Vagina (tissue), 2 donors: ENCODE data around the gene AXIN1. TPM values are rescaled to one million over a fixed set of nuclear protein-coding genes. Genes with fewer than 3 reads are reported as not detected.
A peak's percentile ranks its signal among the peaks of the same experiment; 100 is the strongest.

Source experiments
- DNase-seq, 2 donors: peaks; one replicate each; pipeline ENCODE4 v3.0.0-alpha.2; 2017; ENCODE audit errors: extremely low spot score in 2 of 2
- H3K27ac ChIP-seq: fragments of 200-600 bp; sonication (generic); one replicate; pipeline ENCODE4 v1.5.1; 2019
- H3K27me3 ChIP-seq: fragments of 200-600 bp; sonication (generic); one replicate; pipeline ENCODE4 v1.5.1; 2019
- H3K36me3 ChIP-seq, 2 donors: fragments of 200-600 bp; sonication (generic); one replicate each; pipeline ENCODE4 v1.5.1; 2017 to 2019
- H3K4me1 ChIP-seq: fragments of 200-600 bp; sonication (generic); one replicate; pipeline ENCODE4 v1.5.1; 2019
- H3K4me3 ChIP-seq, 2 donors: fragments of 200-600 bp; sonication (generic); 1 replicate in 1 of 2; 2 replicates in 1 of 2; pipeline ENCODE4 v1.5.1; 2016 to 2019
- H3K9me3 ChIP-seq: fragments of 200-600 bp; sonication (generic); one replicate; pipeline ENCODE4 v1.5.1; 2019
- CTCF ChIP-seq, 3 experiments: fragments of 450-650 bp in 2 of 3; fragments of 200-600 bp in 1 of 3; sonication (generic) in 1 of 3; IDR thresholded peaks; one replicate each; pipeline ENCODE4 v1.5.1; 2017 to 2019; ENCODE audit warnings: antibody characterized with exemption in 3 of 3, mild to moderate bottlenecking in 2 of 3, moderate library complexity in 2 of 3
- POLR2A ChIP-seq, 2 donors: fragments of 450-650 bp; IDR thresholded peaks; one replicate each; pipeline ENCODE4 v1.6.1; 2017; ENCODE audit warnings: antibody characterized with exemption in 2 of 2, mild to moderate bottlenecking in 2 of 2, moderate library complexity in 2 of 2
- POLR2AphosphoS5 ChIP-seq, 2 donors: sonication (generic); formaldehyde crosslinking; IDR thresholded peaks; one replicate each; pipeline ENCODE4 v1.9.0; 2017; ENCODE audit warnings: antibody characterized with exemption in 2 of 2, mild to moderate bottlenecking in 2 of 2, low read depth in 1 of 2; ENCODE audit not compliant: insufficient read depth in 1 of 2
- intact Hi-C: fragments of 100-400 bp; cut with DNase I; formaldehyde crosslinking; loops from one replicate; pipeline ENCODE4 v1.15.1; 2023
- total RNA-seq: library from RNA; depleted of rRNA; stranded (reverse); fragments of >200 nt; gene quantifications from one replicate; pipeline ENCODE4 v1.2.3, GENCODE V29; 2016

AXIN1 gene
- total RNA-seq, 1 donor from 2014 or later: 16.9 TPM

- TF ChIP-seq POLR2AphosphoS5 (IDR thresholded peaks at IDR 0.05; ENCODE audit: insufficient read depth in 1 of 2, low read depth in 1 of 2) (no peak), POLR2A (IDR thresholded peaks at IDR 0.05) (no peak), CTCF (IDR thresholded peaks at IDR 0.05) (no peak)
- no peaks in the 10 kb centered on the region for H3K36me3 ChIP-seq
- H3K4me1 ChIP-seq: peaks cover 27% of the 10 kb centered on the region
- DNase-seq: no peak
- H3K4me3 ChIP-seq: no peak overlapping the region
- H3K9me3 ChIP-seq: no peaks in the 10 kb centered on the region
- H3K27ac ChIP-seq: no peak overlapping the region
- H3K27me3 ChIP-seq: no peaks in the 10 kb centered on the region
- intact Hi-C loops: no loop called here
These were observed 2.5 kb upstream of the AXIN1 start for GRCh38 chr16:354971-355461.

GRCh38 chr16:354291-354881 is 1.9 kb upstream of the AXIN1 start:
- H3K27ac ChIP-seq: no peak overlapping the region
- no peaks in the 10 kb centered on the region for H3K9me3 ChIP-seq
- no peaks in the 10 kb centered on the region for H3K27me3 ChIP-seq
- peaks cover 27% of the 10 kb centered on the region for H3K4me1 ChIP-seq
- TF ChIP-seq POLR2A (IDR thresholded peaks at IDR 0.05) (no peak), CTCF (IDR thresholded peaks at IDR 0.05) (no peak), POLR2AphosphoS5 (IDR thresholded peaks at IDR 0.05; ENCODE audit: insufficient read depth in 1 of 2, low read depth in 1 of 2) (no peak)
- H3K4me3 ChIP-seq: no peak overlapping the region
- H3K36me3 ChIP-seq: no peaks in the 10 kb centered on the region
- intact Hi-C loops: no loop called here
- DNase-seq: no peak

- Histone ChIP-seq H3K27ac (peak overlapping the region; percentile 76), H3K9me3 (no peaks in the 10 kb centered on the region), H3K4me3 (peak overlapping the region; percentile 47 to 73), H3K36me3 (no peaks in the 10 kb centered on the region), H3K4me1 (peaks cover 27% of the 10 kb centered on the region), H3K27me3 (no peaks in the 10 kb centered on the region)
- DNase-seq: no peak
- intact Hi-C loops: loop anchor here (2.0 kb wide), 1 partner anchor 119 kb away; the partner anchor contains the start of gene FAM234A
- TF ChIP-seq POLR2AphosphoS5 (IDR thresholded peaks at IDR 0.05; ENCODE audit: insufficient read depth in 1 of 2, low read depth in 1 of 2): peak in 1 of 2 donors; percentile 63
- TF ChIP-seq POLR2A (IDR thresholded peaks at IDR 0.05): no peak
- no peak for TF ChIP-seq CTCF (IDR thresholded peaks at IDR 0.05)
These were observed 1.1 kb upstream of the AXIN1 start for GRCh38 chr16:353404-354290.

GRCh38 chr16:351804-352520 is 561 bp downstream of the AXIN1 start:
- H3K27ac ChIP-seq: peak overlapping the region; percentile 72
- no peaks in the 10 kb centered on the region for H3K36me3 ChIP-seq
- intact Hi-C loops: loop anchor here (2.0 kb wide), 1 partner anchor 117 kb away; the partner anchor contains the start of gene FAM234A
- H3K4me1 ChIP-seq: peaks cover 27% of the 10 kb centered on the region
- DNase-seq: no peak
- H3K9me3 ChIP-seq: no peaks in the 10 kb centered on the region
- H3K27me3 ChIP-seq: no peaks in the 10 kb centered on the region
- no peak for TF ChIP-seq CTCF (IDR thresholded peaks at IDR 0.05)
- no peak for TF ChIP-seq POLR2AphosphoS5 (IDR thresholded peaks at IDR 0.05; ENCODE audit: insufficient read depth in 1 of 2, low read depth in 1 of 2)
- TF ChIP-seq POLR2A (IDR thresholded peaks at IDR 0.05): no peak
- H3K4me3 ChIP-seq: peak overlapping the region; percentile 65 to 73
